Measurements from ENCODE around the gene THAP3. TPM values are rescaled to one million over a fixed set of nuclear protein-coding genes. Genes with fewer than 3 reads are reported as not detected.

Gene THAP3
- total RNA-seq, 1 donor from 2014 or later: 25.0 TPM

GRCh38 chr1:6587261-6588005, 37.2 kb upstream of the THAP3 start:
- H3K36me3 ChIP-seq: no peaks in the 10 kb centered on the region
- H3K4me2 ChIP-seq: no peak overlapping the region
- H2AFZ ChIP-seq (replicated peaks): no peak overlapping the region
- Mint-ChIP-seq H3K36me3 (peaks cover 4% of the 10 kb centered on the region), H3K27me3 (ENCODE audit: insufficient read depth, low read depth) (peaks cover 4% of the 10 kb centered on the region), H3K9me3 (no peaks in the 10 kb centered on the region), H3K4me3 (no peak overlapping the region), H3K4me1 (no peaks in the 10 kb centered on the region), H3K27ac (no peak overlapping the region)
- no peak overlapping the region for H3K27ac ChIP-seq
- no peaks in the 10 kb centered on the region for H3K27me3 ChIP-seq
- H3K79me2 ChIP-seq (ENCODE audit: low read depth): peaks cover under 1% of the 10 kb centered on the region
- peaks cover 10% of the 10 kb centered on the region for H4K20me1 ChIP-seq (ENCODE audit: low read depth)
- H3K4me1 ChIP-seq: no peaks in the 10 kb centered on the region
- no peak overlapping the region for H3K4me3 ChIP-seq
- peaks cover 2% of the 10 kb centered on the region for H3F3A ChIP-seq (ENCODE audit: low read depth)
- no peak for TF ChIP-seq EZH2 (IDR thresholded peaks at IDR 0.05)
- TF ChIP-seq CTCF (IDR thresholded peaks at IDR 0.05): no peak
- TF ChIP-seq EZH2phosphoT487 (IDR thresholded peaks at IDR 0.05): no peak
- DNase-seq (ENCODE audit: low spot score): no peak
- H3K9ac ChIP-seq: no peak overlapping the region
- no peaks in the 10 kb centered on the region for H3K9me3 ChIP-seq (ENCODE audit: low read depth)

DNA sequence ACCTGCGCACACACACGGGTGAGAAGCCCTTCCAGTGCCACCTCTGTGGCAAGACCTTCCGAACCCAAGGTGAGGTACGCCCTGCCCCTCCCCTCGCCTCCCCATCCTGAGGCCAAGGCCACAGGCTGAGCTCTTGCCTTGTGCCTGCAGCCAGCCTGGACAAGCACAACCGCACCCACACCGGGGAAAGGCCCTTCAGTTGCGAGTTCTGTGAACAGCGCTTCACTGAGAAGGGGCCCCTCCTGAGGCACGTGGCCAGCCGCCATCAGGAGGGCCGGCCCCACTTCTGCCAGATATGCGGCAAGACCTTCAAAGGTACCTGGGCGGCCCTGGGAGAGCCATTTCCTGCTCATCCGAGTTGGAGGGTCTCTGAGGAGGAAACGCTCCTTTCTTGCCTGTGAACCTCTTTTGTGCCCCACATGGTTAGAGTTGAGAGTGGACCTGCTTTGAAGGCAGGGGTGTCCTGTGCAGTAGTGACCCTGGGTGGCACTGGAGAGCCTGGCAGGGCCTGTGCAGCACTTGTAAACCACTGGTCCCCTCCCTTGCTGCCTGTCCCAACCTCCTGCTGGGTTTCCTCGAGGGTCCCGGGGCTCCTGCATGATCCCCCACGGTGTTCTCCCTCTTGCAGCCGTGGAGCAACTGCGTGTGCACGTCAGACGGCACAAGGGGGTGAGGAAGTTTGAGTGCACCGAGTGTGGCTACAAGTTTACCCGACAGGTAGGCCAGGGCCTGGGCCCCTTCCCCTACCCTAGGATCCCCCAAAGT, 36.4 kb upstream of the THAP3 start:
- H4K20me1 ChIP-seq (ENCODE audit: low read depth): peaks cover 10% of the 10 kb centered on the region
- H3K27me3 Mint-ChIP-seq (ENCODE audit: insufficient read depth, low read depth): peaks cover 4% of the 10 kb centered on the region
- H3K4me3 Mint-ChIP-seq: no peak overlapping the region
- no peak overlapping the region for H3K4me3 ChIP-seq
- TF ChIP-seq EZH2 (IDR thresholded peaks at IDR 0.05) (no peak), EZH2phosphoT487 (IDR thresholded peaks at IDR 0.05) (no peak), CTCF (IDR thresholded peaks at IDR 0.05) (no peak)
- no peaks in the 10 kb centered on the region for H3K9me3 ChIP-seq (ENCODE audit: low read depth)
- no peak for DNase-seq (ENCODE audit: low spot score)
- no peak overlapping the region for H3K27ac Mint-ChIP-seq
- no peaks in the 10 kb centered on the region for H3K9me3 Mint-ChIP-seq
- H3K27me3 ChIP-seq: no peaks in the 10 kb centered on the region
- H3K4me1 ChIP-seq: no peaks in the 10 kb centered on the region
- H3K4me2 ChIP-seq: no peak overlapping the region
- no peaks in the 10 kb centered on the region for H3K79me2 ChIP-seq (ENCODE audit: low read depth)
- peaks cover 4% of the 10 kb centered on the region for H3K36me3 Mint-ChIP-seq
- no peak overlapping the region for H3K27ac ChIP-seq
- no peaks in the 10 kb centered on the region for H3K36me3 ChIP-seq
- H3K9ac ChIP-seq: no peak overlapping the region
- H2AFZ ChIP-seq (replicated peaks): no peak overlapping the region
- peaks cover 2% of the 10 kb centered on the region for H3F3A ChIP-seq (ENCODE audit: low read depth)
- H3K4me1 Mint-ChIP-seq: no peaks in the 10 kb centered on the region

DNA sequence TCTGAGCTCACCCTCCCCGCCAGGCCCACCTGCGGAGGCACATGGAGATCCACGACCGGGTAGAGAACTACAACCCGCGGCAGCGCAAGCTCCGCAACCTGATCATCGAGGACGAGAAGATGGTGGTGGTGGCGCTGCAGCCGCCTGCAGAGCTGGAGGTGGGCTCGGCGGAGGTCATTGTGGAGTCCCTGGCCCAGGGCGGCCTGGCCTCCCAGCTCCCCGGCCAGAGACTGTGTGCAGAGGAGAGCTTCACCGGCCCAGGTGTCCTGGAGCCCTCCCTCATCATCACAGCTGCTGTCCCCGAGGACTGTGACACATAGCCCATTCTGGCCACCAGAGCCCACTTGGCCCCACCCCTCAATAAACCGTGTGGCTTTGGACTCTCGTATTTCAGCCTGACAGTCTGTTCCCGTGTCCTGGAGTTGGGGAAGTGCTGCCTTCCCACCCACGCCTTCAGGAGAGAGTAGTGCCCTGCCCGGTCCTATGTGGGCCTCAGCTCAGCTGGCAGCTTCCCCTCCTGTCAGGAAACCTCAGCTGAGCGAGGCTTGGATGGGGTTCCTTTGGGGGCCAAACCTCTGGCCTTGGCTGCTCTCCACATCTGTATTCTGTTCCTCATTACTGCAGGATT, 35.7 kb upstream of the THAP3 start:
- no peak for TF ChIP-seq EZH2 (IDR thresholded peaks at IDR 0.05)
- no peak for TF ChIP-seq EZH2phosphoT487 (IDR thresholded peaks at IDR 0.05)
- TF ChIP-seq CTCF (IDR thresholded peaks at IDR 0.05): no peak
- peaks cover 10% of the 10 kb centered on the region for H4K20me1 ChIP-seq (ENCODE audit: low read depth)
- no peaks in the 10 kb centered on the region for H3K79me2 ChIP-seq (ENCODE audit: low read depth)
- H3K27ac Mint-ChIP-seq: no peak overlapping the region
- H3F3A ChIP-seq (ENCODE audit: low read depth): peaks cover 2% of the 10 kb centered on the region
- H3K27me3 ChIP-seq: no peaks in the 10 kb centered on the region
- no peaks in the 10 kb centered on the region for H3K4me1 ChIP-seq
- no peaks in the 10 kb centered on the region for H3K9me3 ChIP-seq (ENCODE audit: low read depth)
- H3K4me2 ChIP-seq: no peak overlapping the region
- no peak overlapping the region for H3K27ac ChIP-seq
- H3K27me3 Mint-ChIP-seq (ENCODE audit: insufficient read depth, low read depth): peaks cover 4% of the 10 kb centered on the region
- H3K4me3 Mint-ChIP-seq: no peak overlapping the region
- H3K36me3 ChIP-seq: no peaks in the 10 kb centered on the region
- H3K36me3 Mint-ChIP-seq: peaks cover 4% of the 10 kb centered on the region
- no peaks in the 10 kb centered on the region for H3K4me1 Mint-ChIP-seq
- DNase-seq (ENCODE audit: low spot score): no peak
- H3K9me3 Mint-ChIP-seq: no peaks in the 10 kb centered on the region
- H3K4me3 ChIP-seq: no peak overlapping the region
- H2AFZ ChIP-seq (replicated peaks): no peak overlapping the region
- no peak overlapping the region for H3K9ac ChIP-seq
